Measurements from ENCODE around the gene NAA11. TPM values are rescaled to one million over a fixed set of nuclear protein-coding genes. Genes with fewer than 3 reads are reported as not detected.

NAA11 gene
- total RNA-seq, 1 experiment from 2014 or later = not detected

DNA sequence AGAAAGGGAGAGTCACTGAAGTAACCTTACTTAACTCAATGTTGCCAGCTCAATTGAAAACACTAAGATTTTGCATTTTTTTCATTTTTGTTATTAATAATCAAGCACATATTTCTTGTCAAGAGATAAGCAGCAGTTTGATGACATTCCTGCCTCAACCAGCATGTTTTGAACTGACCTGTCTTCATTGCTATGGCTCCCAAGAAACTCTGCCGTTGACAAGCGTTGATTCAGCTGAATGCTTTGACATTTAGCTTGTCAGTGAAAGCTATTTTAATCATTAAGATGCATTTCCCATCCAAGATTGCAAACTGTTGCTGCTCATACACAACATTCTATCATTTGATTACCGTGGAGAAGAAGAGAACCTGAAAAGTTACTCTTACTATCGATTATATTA is 5.9 kb downstream of the NAA11 start:
- no peak overlapping the region for H2BK15ac ChIP-seq (ENCODE audit: low read depth, low read length)
- no peaks in the 10 kb centered on the region for H3K4me1 Mint-ChIP-seq
- no peaks in the 10 kb centered on the region for H3K23me2 ChIP-seq (ENCODE audit: insufficient read length, low read depth, low read length, poor library complexity, severe bottlenecking)
- no peak overlapping the region for H2AK5ac ChIP-seq (ENCODE audit: insufficient read length, low read length)
- H3K27ac Mint-ChIP-seq = no peak overlapping the region
- H4K5ac ChIP-seq (ENCODE audit: insufficient read length, low read depth, low read length) = no peak overlapping the region
- H2BK120ac ChIP-seq (ENCODE audit: low read depth, low read length, poor library complexity, severe bottlenecking) = no peak overlapping the region
- no peak overlapping the region for H3K18ac ChIP-seq (ENCODE audit: insufficient read length, low read depth, low read length)
- no peak overlapping the region for H4K91ac ChIP-seq (ENCODE audit: insufficient read length, low read depth, low read length)
- no peaks in the 10 kb centered on the region for H3K27me3 ChIP-seq (ENCODE audit: insufficient read depth, low read length)
- no peak overlapping the region for H3T11ph ChIP-seq (ENCODE audit: low read length)
- no peaks in the 10 kb centered on the region for H4K20me1 ChIP-seq (ENCODE audit: control insufficient read depth, insufficient read depth, insufficient read length)
- no peak overlapping the region for H3K9ac ChIP-seq (ENCODE audit: extremely low read depth, insufficient read length, low read length)
- H3K27me3 Mint-ChIP-seq (ENCODE audit: low read depth) = no peaks in the 10 kb centered on the region
- DNase-seq = no peak
- no peak overlapping the region for H3K14ac ChIP-seq (ENCODE audit: insufficient read depth, low read length)
- H3K4ac ChIP-seq (ENCODE audit: low read depth, low read length) = no peak overlapping the region
- no peaks in the 10 kb centered on the region for H3K4me1 ChIP-seq (ENCODE audit: insufficient read depth, low read length)
- H3K27ac ChIP-seq (ENCODE audit: insufficient read length, low read depth, low read length) = no peak overlapping the region
- no peaks in the 10 kb centered on the region for H3K36me3 Mint-ChIP-seq (ENCODE audit: insufficient read depth in 1 of 3, low read depth in 3 of 3)
- no CpG with 5 or more reads among the region's 4 CpGs for WGBS (ENCODE audit: extremely low coverage, insufficient read length, low lambda C conversion rate)
- no peak overlapping the region for H3K23ac ChIP-seq (ENCODE audit: insufficient read length, low read depth, low read length)
- no peaks in the 10 kb centered on the region for H3K9me3 ChIP-seq (ENCODE audit: control insufficient read depth, low read depth, low read length)
- H4K8ac ChIP-seq (replicated peaks; ENCODE audit: insufficient read length, low read depth, low read length) = no peak overlapping the region
- H3K9me3 Mint-ChIP-seq = no peaks in the 10 kb centered on the region; a peak in 1 of 5 replicates
- H2BK12ac ChIP-seq (ENCODE audit: insufficient read length, low read depth, low read length) = no peak overlapping the region
- H2BK5ac ChIP-seq (ENCODE audit: insufficient read length, low read length) = no peak overlapping the region
- no peak overlapping the region for H3K4me2 ChIP-seq (ENCODE audit: insufficient read depth, insufficient read length, low read length)
- TF ChIP-seq, protein P1, sequence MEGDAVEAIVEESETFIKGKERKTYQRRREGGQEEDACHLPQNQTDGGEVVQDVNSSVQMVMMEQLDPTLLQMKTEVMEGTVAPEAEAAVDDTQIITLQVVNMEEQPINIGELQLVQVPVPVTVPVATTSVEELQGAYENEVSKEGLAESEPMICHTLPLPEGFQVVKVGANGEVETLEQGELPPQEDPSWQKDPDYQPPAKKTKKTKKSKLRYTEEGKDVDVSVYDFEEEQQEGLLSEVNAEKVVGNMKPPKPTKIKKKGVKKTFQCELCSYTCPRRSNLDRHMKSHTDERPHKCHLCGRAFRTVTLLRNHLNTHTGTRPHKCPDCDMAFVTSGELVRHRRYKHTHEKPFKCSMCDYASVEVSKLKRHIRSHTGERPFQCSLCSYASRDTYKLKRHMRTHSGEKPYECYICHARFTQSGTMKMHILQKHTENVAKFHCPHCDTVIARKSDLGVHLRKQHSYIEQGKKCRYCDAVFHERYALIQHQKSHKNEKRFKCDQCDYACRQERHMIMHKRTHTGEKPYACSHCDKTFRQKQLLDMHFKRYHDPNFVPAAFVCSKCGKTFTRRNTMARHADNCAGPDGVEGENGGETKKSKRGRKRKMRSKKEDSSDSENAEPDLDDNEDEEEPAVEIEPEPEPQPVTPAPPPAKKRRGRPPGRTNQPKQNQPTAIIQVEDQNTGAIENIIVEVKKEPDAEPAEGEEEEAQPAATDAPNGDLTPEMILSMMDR (conservative IDR thresholded peaks at IDR 0.05) = no peak
- H3K4me3 Mint-ChIP-seq = no peak overlapping the region
- no peak overlapping the region for H3K56ac ChIP-seq (ENCODE audit: insufficient read length, low read depth, low read length)
- no peak overlapping the region for H2BK20ac ChIP-seq (ENCODE audit: low read depth, low read length, poor library complexity, severe bottlenecking)
- no peaks in the 10 kb centered on the region for H3K79me2 ChIP-seq (ENCODE audit: insufficient read depth, low read length)
- no peak overlapping the region for H2AFZ ChIP-seq (ENCODE audit: low read length)
- H3K79me1 ChIP-seq (ENCODE audit: insufficient read depth, low read depth, low read length, poor library complexity, severe bottlenecking) = no peaks in the 10 kb centered on the region

Data from H9 (cell line).